Measurements from ENCODE around the gene ASGR1.

The ASGR1 gene

GRCh38 chr17:7179317-7180254 is at the start of gene ASGR1:
Gene ASGR1 (minus strand): TSS chr17:7179370. CDS start chr17:7178563, 807 bp downstream.
- DNase-seq, result no peak

- DNase-seq, result no peak
Observed at GRCh38 chr17:7228920-7229319, 49.8 kb upstream of the ASGR1 start.

- DNase-seq, result no peak
Observed at GRCh38 chr17:7226721-7227710, 47.8 kb upstream of the ASGR1 start.

- DNase-seq, result no peak
Observed at GRCh38 chr17:7225711-7226331, 46.7 kb upstream of the ASGR1 start.

- no peak for DNase-seq
Observed at GRCh38 chr17:7224661-7225111, 45.5 kb upstream of the ASGR1 start.

- no peak for DNase-seq
Observed at GRCh38 chr17:7224110-7224509, 44.9 kb upstream of the ASGR1 start.

GRCh38 chr17:7223375-7223774 is 44.2 kb upstream of the ASGR1 start:
- DNase-seq, result no peak

- no peak for DNase-seq
Observed at GRCh38 chr17:7222972-7223292, 43.8 kb upstream of the ASGR1 start.

- no peak for DNase-seq
Observed at GRCh38 chr17:7222093-7222971, 43.2 kb upstream of the ASGR1 start.

- no peak for DNase-seq
Observed at GRCh38 chr17:7221278-7222092, 42.3 kb upstream of the ASGR1 start.

GRCh38 chr17:7220593-7221277 is 41.6 kb upstream of the ASGR1 start:
- DNase-seq, result peak; percentile 64

- DNase-seq, result peak; percentile 81
Observed at GRCh38 chr17:7219812-7220592, 40.8 kb upstream of the ASGR1 start, which contains the start of the genes ACADVL and DLG4. Gene ACADVL (plus strand): TSS chr17:7219938. CDS start chr17:7219985, 47 bp downstream. Gene DLG4 (minus strand): TSS chr17:7219836.

GRCh38 chr17:7219229-7219811 is 40.1 kb upstream of the ASGR1 start:
- DNase-seq, result no peak

- DNase-seq, result no peak
Observed at GRCh38 chr17:7218758-7219157, 39.6 kb upstream of the ASGR1 start.

- DNase-seq, result no peak
Observed at GRCh38 chr17:7218166-7218565, 39.0 kb upstream of the ASGR1 start.

GRCh38 chr17:7217113-7217987 is 38.2 kb upstream of the ASGR1 start:
- no peak for DNase-seq

- DNase-seq, result no peak
Observed at GRCh38 chr17:7216242-7217112, 37.3 kb upstream of the ASGR1 start.
